Hepatic stellate cell (primary cell): ENCODE measurements around the gene LRRC4C.

Experiments used
- DNase-seq: peaks from one replicate; pipeline ENCODE4 v3.0.0; 2011; ENCODE audit warnings: low spot score

The LRRC4C gene

DNA sequence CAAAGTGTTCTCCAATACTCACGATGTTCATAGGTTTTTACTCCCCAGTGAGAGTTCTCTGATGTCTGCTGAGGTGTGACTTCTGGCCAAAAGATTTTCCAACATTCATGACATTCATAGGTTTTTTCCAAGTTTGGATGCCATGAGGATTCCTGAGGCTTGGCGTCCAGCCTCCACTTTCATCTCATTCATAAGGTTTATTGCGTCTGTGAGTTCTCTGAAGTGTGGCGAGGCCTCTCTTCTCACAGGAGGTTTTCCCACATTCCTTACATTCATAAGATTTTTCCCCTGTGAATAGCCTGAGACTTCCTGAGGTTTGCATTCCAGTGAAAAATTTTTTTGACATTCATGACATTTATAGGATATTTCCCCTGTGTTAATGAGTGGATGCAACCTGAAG lies 1014.1 kb downstream of the LRRC4C start:
- no peak for DNase-seq

DNA sequence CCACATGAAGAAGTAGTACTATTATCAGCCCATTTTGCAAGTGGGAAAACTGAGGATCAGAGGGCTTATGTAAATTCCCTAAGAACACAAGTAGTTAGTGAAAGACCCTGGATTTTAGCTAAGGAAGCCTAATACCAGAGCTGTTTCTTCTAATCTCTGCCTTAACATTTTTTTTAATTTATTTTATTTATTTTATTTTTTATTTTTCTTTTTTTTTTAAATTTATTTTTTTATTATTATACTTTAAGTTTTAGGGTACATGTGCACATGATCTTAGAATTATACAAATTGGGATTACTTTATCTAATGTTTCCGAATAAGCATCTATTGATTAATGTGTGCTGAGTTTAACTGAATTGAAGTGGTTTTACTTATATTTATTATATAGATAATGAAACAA lies 1015.3 kb downstream of the LRRC4C start:
- no peak for DNase-seq

DNA sequence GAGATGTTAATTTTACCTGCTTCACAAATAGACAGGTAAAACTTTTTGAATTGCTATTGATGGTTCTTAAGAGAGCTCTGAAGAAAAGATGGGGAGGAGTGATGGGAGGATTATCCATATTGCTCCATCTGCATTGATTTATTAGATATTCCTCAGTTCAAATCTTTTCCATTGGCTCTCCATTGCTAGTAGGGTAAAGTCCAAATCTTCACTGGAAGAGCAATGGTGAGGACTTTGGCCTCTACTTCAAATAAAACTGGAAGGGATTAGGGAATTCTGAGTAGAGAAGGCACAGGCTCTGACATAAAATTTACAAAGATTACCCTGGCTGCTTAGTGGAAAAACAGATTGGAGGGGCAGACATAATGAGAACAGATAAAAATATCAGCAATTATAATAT lies 1024.1 kb downstream of the LRRC4C start:
- DNase-seq: no peak

DNA sequence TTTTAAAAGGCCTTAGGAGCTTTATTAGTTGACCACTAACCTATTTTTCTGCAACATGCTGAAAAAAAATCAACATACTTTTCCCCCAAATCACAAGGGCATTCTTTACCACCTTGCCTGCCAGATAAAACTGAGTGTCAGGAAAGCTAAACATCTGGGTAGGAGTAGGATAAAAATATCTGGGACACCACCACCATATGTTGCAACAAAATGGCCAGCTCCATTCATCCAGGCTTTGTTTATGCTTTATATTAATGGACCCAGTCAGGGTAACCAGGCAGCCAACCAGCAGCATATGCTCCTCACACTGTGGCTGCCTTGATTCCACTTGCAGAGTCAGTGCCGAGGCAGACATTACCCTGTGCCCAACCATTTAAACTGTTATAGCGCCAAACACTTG lies 1024.5 kb downstream of the LRRC4C start:
- DNase-seq: no peak

DNA sequence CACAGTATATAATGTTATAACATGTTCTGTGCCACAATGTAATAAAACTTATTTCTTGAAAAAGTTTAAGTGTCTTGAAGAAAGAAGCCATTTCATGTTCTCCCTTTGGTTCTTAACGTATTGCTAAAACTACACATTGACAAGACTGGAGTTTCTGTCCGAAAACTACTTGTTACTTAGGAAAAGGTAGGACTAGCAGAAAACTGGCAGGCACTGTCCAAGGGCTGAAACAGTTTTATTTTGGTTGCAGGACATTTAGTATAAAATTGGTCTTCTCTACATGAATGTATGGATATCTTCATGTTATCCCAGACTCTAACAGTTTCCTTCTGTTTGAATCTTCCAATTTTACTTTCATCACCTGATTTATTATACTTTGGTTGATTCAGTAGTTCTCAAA lies 1027.1 kb downstream of the LRRC4C start:
- no peak for DNase-seq

DNA sequence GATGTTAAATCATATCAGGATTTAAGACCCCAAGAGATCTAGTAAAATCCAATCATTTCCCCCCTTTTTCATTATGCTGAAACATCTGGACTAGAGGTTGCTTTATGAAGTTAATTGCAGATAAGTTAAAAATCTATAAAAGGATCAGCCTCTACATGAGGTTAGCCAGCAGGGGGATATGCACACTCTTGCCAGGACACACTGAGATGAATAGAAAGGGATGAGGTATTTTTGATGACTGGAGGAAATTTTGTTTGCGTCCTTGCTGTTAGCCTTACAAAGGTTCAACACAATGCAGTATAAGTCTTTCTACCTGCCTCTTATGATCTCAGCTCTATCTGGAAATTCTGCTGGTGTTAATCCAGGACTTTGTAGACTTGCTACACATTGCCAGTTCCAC lies 1034.3 kb downstream of the LRRC4C start:
- DNase-seq: no peak

DNA sequence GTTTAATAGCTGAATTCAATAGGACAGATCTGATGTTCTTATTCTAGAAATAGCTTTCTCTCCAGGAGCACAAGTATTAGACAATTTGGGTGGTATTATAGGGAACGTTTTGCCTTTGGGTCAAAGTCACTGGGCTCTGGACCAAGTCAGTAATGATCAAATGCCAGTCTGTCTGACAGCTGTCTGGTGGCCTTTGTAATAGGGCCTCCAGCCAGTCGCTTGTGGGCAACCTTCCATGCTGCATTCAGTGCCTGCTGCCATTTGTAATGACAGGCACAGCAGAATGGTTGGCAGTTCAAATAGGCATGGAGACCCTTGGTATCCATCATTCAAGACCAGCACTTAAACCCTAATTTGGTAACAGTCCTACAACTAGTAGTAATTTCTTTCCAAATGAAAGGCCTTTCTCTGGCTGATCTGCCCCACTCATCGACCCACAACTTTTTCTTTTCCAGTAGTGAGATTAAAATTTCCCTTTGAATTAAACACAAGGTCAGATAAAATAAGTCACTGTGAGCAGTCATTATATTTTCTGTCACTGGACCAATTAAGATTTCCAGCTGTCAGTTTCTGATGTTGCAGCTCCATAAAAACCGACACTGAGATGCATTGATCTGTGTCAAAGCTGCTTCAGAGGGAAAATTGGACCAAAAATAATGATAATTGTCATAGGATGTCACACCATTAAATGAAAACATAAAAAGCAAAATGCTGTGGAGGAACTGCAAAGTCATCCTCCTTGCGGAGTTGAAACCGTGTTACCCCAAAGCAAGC lies 1038.1 kb downstream of the LRRC4C start:
- no peak for DNase-seq

GRCh38 chr11:40417627-40418026 lies 1041.8 kb downstream of the LRRC4C start:
- no peak for DNase-seq

DNA sequence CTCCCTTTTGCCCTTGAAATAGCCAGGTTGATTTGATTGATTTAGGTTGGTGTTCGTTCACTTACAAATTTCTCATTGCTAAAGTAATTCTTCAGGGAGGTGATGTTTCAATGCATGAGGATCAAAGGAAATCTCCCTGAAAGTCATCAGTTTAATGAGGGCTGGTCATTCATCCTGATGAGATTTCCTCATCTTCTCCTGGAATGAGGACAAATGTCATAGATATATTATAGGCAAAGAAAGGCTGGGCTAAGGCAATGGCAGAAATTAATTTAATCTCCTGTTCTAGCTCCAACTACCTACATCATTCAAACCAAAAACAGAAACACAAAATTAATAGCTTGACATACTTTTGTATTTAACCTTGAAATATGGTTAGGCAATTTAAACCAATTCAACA lies 1052.1 kb downstream of the LRRC4C start:
- no peak for DNase-seq

- no peak for DNase-seq
These were observed 1053.8 kb downstream of the LRRC4C start for GRCh38 chr11:40405614-40406013.

- no peak for DNase-seq
These were observed 1056.1 kb downstream of the LRRC4C start for GRCh38 chr11:40403321-40403720.

DNA sequence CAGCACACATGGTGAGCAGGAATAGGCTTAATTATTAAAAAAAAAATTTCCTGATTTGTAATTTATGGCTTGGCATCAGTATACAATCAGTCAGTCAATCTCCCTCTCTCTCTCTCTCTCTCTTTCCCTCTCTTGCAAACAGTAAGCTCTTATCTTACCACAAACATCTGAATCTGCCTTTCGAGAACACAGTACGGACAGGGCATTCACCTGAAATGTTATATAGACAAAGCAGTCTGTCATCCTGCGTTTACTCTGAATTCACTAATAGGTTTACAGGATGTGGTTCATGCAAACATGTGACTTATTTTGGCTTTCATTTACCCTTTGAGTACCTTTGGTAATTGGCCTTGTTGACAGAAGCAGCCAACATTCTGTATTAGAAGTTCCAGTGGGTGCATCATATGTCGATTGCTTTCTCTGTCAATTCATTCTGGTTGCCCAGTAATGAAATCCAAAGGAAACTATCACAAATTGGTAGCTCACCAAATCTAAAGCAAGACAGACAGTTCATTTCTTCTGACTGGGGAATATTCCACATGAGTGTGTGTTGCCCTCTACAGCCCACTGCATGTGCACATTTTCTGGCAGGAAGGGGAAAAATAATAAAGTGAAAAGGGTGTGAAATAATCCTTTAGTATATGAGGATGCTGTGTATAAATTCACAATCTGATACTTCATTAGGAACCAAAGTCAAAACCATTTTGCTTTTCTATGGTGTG lies 1058.2 kb downstream of the LRRC4C start:
- no peak for DNase-seq

GRCh38 chr11:40397141-40397540 lies 1062.3 kb downstream of the LRRC4C start:
- DNase-seq: no peak

GRCh38 chr11:40393511-40393910 lies 1065.9 kb downstream of the LRRC4C start:
- no peak for DNase-seq

DNA sequence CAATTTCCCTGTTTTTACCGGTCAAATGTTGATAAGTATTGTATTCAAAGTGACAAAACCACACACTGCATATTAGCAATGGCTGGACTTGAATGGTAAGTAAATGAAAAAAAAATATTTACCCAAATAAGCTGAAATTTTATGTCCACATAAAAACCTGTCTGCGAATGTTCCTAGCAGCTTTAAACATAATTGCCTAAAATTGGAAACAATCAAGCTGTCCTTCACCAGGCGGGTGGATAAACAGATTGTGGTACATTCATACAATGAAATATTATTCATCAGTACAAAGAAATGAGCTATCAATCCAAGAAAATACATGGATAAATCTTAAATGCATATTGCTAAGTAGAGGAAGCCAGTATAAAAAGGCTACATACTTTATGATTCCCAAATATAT lies 1067.8 kb downstream of the LRRC4C start:
- no peak for DNase-seq

DNA sequence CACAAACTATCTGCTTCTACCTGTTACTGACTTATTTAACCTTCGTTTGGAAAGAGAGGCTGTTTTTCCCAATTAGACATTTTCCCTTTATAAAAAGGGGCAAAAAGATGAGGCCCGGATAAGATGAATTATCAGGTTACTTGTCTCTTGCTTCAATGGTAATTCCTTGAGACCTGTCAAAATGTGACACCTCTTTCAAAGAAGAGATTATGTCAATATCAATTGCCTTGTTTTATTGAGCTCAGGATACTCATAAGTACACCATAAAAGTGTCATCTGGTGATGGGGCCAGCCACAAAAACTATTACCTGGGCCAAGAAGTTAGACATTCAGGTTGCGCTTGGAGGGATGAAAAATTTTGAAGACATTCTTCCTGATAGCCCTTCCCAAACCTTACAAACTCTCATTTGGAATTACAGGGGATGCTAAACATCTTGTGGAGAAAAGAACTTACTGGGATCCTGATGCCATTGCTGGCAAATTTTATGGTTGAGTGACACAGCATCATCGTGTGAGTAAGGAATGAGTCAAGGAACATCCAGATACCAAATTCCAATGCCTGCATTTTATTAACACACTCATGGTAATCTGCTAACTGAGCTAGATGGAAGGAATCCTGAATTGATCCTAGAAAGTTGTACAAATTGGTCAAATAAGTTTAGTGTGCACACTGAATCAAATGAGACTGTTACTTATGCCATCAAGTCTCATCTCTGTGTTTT lies 1071.2 kb downstream of the LRRC4C start:
- peak; percentile 4 for DNase-seq

GRCh38 chr11:40387240-40387980 lies 1072.0 kb downstream of the LRRC4C start:
- no peak for DNase-seq

DNA sequence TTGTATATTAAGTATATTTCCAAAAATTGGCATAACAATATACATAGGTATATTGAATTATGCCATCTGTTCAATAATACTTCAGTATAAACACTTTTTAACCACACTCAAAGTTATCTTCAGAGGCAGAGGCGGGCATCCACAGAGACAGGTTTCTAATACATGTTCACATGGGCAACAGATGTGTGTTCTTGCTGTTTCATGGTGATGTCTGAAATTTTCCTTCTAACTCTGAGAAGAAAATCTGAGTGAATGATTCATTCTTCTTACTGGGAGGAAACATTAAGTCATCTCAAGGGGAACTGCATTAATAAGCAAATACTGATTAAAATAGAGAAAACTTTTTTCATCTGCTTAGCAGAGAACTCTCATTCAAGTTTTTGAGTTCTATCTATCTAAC lies 1074.5 kb downstream of the LRRC4C start:
- no peak for DNase-seq

GRCh38 chr11:40381481-40381880 lies 1078.0 kb downstream of the LRRC4C start:
- no peak for DNase-seq

DNA sequence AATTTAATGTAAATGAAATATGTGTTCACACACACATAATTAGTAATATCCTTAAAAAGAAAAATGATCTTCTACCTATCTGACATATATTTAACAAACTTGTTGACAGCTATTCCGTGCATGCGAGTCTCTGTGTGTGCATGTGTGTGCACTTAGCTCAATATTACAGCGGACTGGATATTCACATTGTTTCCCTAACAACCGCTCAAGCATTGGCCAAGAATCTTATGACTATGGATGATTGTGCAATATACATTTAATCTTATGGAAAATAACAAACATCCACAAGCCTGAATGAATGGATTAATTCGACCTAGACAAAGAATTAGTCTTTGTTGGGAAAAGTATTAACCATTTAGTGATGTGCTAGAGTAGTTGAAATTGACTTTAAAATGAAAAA lies 1078.6 kb downstream of the LRRC4C start:
- no peak for DNase-seq

GRCh38 chr11:40376331-40376730 lies 1083.1 kb downstream of the LRRC4C start:
- no peak for DNase-seq
